GM23338 (cell line): ENCODE measurements around the gene EDIL3.

Experiments used
- CREB1 ChIP-seq: fragments of 250-450 bp; sonication (Bioruptor Pico); IDR thresholded peaks from 2 replicates; pipeline ENCODE4 v1.5.0; 2020; ENCODE audit warnings: low read depth, mild to moderate bottlenecking, moderate library complexity
- ETS1 ChIP-seq: IDR thresholded peaks from 2 replicates; pipeline ENCODE4 v1.6.1; 2016; ENCODE audit warnings: antibody characterized with exemption
- EZH2 ChIP-seq: fragments of 200-600 bp; sonication (generic); IDR thresholded peaks from one replicate; pipeline ENCODE4 v1.8.0; 2017; ENCODE audit warnings: antibody characterized with exemption, mild to moderate bottlenecking, low read depth; ENCODE audit not compliant: unreplicated experiment
- EZH2phosphoT487 ChIP-seq: fragments of 200-600 bp; sonication (generic); IDR thresholded peaks from one replicate; pipeline ENCODE4 v1.8.1; 2018; ENCODE audit warnings: antibody characterized with exemption; ENCODE audit not compliant: unreplicated experiment
- JUNB ChIP-seq: IDR thresholded peaks from one replicate; pipeline ENCODE4 v1.6.1; 2016; ENCODE audit warnings: antibody characterized with exemption; ENCODE audit not compliant: unreplicated experiment
- NANOG ChIP-seq: IDR thresholded peaks from 2 replicates; pipeline ENCODE4 v1.6.1; 2016; ENCODE audit warnings: antibody characterized with exemption, borderline replicate concordance
- POLR2AphosphoS5 ChIP-seq: IDR thresholded peaks from 2 replicates; pipeline ENCODE4 v1.6.1; 2016; ENCODE audit warnings: antibody characterized with exemption, low read depth
- ZNF114 ChIP-seq: fragments of 250-450 bp; sonication (Bioruptor Pico); IDR thresholded peaks from 2 replicates; pipeline ENCODE4 v1.5.0; 2020; ENCODE audit warnings: mild to moderate bottlenecking, moderate library complexity
- ZNF331 ChIP-seq: fragments of 250-450 bp; sonication (Bioruptor Pico); IDR thresholded peaks from 2 replicates; pipeline ENCODE4 v1.5.0; 2020; ENCODE audit warnings: low read depth, mild to moderate bottlenecking, moderate library complexity
- TF ChIP-seq, protein P1 (sequence below), 2 experiments: fragments of 200-600 bp in 1 of 2; sonication (generic) in 1 of 2; conservative IDR thresholded peaks; 2 replicates each; pipeline versions ENCODE4 v1.5.1 to v1.6.1; 2016 to 2017; ENCODE audit warnings: antibody characterized with exemption in 2 of 2, low read depth in 2 of 2, mild to moderate bottlenecking in 2 of 2, moderate library complexity in 1 of 2
- TF ChIP-seq, protein P2 (sequence below): IDR thresholded peaks from one replicate; pipeline ENCODE4 v1.6.1; 2018; ENCODE audit warnings: antibody characterized with exemption; ENCODE audit not compliant: unreplicated experiment
- TF ChIP-seq, protein P3 (sequence below): fragments of 250-450 bp; sonication (Bioruptor Pico); IDR thresholded peaks from 2 replicates; pipeline ENCODE4 v1.5.0; 2020; ENCODE audit warnings: mild to moderate bottlenecking, moderate library complexity

- TF ChIP-seq POLR2AphosphoS5 (no peak), JUNB (no peak), EZH2 (no peak), EZH2phosphoT487 (no peak), ETS1 (no peak), ZNF114 (CRISPR knock-in tag) (no peak), CREB1 (CRISPR knock-in tag) (no peak), ZNF331 (CRISPR knock-in tag) (no peak), NANOG (no peak)
- TF ChIP-seq, protein P1, sequence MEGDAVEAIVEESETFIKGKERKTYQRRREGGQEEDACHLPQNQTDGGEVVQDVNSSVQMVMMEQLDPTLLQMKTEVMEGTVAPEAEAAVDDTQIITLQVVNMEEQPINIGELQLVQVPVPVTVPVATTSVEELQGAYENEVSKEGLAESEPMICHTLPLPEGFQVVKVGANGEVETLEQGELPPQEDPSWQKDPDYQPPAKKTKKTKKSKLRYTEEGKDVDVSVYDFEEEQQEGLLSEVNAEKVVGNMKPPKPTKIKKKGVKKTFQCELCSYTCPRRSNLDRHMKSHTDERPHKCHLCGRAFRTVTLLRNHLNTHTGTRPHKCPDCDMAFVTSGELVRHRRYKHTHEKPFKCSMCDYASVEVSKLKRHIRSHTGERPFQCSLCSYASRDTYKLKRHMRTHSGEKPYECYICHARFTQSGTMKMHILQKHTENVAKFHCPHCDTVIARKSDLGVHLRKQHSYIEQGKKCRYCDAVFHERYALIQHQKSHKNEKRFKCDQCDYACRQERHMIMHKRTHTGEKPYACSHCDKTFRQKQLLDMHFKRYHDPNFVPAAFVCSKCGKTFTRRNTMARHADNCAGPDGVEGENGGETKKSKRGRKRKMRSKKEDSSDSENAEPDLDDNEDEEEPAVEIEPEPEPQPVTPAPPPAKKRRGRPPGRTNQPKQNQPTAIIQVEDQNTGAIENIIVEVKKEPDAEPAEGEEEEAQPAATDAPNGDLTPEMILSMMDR (conservative IDR thresholded peaks at IDR 0.05; ENCODE audit: low read depth in 2 of 2) = no peak
- TF ChIP-seq, protein P2, sequence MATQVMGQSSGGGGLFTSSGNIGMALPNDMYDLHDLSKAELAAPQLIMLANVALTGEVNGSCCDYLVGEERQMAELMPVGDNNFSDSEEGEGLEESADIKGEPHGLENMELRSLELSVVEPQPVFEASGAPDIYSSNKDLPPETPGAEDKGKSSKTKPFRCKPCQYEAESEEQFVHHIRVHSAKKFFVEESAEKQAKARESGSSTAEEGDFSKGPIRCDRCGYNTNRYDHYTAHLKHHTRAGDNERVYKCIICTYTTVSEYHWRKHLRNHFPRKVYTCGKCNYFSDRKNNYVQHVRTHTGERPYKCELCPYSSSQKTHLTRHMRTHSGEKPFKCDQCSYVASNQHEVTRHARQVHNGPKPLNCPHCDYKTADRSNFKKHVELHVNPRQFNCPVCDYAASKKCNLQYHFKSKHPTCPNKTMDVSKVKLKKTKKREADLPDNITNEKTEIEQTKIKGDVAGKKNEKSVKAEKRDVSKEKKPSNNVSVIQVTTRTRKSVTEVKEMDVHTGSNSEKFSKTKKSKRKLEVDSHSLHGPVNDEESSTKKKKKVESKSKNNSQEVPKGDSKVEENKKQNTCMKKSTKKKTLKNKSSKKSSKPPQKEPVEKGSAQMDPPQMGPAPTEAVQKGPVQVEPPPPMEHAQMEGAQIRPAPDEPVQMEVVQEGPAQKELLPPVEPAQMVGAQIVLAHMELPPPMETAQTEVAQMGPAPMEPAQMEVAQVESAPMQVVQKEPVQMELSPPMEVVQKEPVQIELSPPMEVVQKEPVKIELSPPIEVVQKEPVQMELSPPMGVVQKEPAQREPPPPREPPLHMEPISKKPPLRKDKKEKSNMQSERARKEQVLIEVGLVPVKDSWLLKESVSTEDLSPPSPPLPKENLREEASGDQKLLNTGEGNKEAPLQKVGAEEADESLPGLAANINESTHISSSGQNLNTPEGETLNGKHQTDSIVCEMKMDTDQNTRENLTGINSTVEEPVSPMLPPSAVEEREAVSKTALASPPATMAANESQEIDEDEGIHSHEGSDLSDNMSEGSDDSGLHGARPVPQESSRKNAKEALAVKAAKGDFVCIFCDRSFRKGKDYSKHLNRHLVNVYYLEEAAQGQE = no peak
- TF ChIP-seq, protein P3, sequence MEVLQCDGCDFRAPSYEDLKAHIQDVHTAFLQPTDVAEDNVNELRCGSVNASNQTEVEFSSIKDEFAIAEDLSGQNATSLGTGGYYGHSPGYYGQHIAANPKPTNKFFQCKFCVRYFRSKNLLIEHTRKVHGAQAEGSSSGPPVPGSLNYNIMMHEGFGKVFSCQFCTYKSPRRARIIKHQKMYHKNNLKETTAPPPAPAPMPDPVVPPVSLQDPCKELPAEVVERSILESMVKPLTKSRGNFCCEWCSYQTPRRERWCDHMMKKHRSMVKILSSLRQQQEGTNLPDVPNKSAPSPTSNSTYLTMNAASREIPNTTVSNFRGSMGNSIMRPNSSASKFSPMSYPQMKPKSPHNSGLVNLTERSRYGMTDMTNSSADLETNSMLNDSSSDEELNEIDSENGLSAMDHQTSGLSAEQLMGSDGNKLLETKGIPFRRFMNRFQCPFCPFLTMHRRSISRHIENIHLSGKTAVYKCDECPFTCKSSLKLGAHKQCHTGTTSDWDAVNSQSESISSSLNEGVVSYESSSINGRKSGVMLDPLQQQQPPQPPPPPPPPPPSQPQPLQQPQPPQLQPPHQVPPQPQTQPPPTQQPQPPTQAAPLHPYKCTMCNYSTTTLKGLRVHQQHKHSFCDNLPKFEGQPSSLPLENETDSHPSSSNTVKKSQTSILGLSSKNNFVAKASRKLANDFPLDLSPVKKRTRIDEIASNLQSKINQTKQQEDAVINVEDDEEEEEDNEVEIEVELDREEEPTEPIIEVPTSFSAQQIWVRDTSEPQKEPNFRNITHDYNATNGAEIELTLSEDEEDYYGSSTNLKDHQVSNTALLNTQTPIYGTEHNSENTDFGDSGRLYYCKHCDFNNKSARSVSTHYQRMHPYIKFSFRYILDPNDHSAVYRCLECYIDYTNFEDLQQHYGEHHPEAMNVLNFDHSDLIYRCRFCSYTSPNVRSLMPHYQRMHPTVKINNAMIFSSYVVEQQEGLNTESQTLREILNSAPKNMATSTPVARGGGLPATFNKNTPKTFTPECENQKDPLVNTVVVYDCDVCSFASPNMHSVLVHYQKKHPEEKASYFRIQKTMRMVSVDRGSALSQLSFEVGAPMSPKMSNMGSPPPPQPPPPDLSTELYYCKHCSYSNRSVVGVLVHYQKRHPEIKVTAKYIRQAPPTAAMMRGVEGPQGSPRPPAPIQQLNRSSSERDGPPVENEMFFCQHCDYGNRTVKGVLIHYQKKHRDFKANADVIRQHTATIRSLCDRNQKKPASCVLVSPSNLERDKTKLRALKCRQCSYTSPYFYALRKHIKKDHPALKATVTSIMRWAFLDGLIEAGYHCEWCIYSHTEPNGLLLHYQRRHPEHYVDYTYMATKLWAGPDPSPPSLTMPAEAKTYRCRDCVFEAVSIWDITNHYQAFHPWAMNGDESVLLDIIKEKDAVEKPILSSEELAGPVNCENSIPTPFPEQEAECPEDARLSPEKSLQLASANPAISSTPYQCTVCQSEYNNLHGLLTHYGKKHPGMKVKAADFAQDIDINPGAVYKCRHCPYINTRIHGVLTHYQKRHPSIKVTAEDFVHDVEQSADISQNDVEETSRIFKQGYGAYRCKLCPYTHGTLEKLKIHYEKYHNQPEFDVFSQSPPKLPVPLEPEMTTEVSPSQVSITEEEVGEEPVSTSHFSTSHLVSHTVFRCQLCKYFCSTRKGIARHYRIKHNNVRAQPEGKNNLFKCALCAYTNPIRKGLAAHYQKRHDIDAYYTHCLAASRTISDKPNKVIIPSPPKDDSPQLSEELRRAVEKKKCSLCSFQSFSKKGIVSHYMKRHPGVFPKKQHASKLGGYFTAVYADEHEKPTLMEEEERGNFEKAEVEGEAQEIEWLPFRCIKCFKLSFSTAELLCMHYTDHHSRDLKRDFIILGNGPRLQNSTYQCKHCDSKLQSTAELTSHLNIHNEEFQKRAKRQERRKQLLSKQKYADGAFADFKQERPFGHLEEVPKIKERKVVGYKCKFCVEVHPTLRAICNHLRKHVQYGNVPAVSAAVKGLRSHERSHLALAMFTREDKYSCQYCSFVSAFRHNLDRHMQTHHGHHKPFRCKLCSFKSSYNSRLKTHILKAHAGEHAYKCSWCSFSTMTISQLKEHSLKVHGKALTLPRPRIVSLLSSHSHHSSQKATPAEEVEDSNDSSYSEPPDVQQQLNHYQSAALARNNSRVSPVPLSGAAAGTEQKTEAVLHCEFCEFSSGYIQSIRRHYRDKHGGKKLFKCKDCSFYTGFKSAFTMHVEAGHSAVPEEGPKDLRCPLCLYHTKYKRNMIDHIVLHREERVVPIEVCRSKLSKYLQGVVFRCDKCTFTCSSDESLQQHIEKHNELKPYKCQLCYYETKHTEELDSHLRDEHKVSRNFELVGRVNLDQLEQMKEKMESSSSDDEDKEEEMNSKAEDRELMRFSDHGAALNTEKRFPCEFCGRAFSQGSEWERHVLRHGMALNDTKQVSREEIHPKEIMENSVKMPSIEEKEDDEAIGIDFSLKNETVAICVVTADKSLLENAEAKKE (CRISPR knock-in tag) = no peak
These were observed 23.1 kb downstream of the EDIL3 start for GRCh38 chr5:84361572-84361971.
